GM21576 (cell line): Measurements from ENCODE around the gene DAPL1.

Experiments used
- ATAC-seq: cut with Tn5 transposase; IDR thresholded peaks from one replicate; pipeline ENCODE4 v1.9.1; 2021; ENCODE audit warnings: mild to moderate bottlenecking, moderate library complexity; ENCODE audit not compliant: unreplicated experiment

Gene DAPL1, protein sequence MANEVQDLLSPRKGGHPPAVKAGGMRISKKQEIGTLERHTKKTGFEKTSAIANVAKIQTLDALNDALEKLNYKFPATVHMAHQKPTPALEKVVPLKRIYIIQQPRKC

DNA sequence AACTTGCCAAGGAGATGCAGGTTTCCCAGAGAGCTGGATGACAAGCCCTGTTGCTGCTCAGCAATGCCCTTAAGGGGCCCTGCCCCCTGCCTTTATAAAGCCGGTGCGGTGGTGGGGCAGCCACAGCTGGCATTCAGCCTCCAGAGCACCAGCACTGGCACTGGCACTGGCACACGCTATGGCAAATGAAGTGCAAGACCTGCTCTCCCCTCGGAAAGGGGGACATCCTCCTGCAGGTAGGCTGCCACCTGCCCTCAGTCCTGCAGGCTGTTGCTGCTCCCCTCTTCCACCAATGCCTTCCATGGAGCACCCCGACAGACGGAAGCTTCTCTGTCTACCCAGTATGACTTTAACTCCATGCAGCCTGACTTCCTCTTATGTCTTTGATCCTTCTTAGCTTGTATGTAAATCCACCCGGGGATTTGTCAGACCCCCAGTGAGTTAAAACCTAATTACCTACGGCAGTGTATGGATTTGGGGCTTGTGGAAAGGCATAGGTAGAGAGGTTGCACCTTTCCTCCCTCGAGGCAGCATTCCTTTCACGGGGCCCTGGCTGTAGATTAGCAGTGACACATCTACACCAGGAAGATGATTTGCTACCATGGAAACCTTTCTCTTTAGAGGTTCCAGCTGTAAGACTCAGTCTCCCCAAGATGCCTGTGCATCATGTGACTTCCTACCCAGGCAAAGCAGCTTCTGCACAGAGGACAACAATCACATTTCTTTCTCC is at the start of gene DAPL1:
TSS of gene DAPL1 (plus strand) at position 123 of the 730 bp plus-strand sequence. CDS start at position 179, 56 bp downstream.
- no peak for ATAC-seq

DNA sequence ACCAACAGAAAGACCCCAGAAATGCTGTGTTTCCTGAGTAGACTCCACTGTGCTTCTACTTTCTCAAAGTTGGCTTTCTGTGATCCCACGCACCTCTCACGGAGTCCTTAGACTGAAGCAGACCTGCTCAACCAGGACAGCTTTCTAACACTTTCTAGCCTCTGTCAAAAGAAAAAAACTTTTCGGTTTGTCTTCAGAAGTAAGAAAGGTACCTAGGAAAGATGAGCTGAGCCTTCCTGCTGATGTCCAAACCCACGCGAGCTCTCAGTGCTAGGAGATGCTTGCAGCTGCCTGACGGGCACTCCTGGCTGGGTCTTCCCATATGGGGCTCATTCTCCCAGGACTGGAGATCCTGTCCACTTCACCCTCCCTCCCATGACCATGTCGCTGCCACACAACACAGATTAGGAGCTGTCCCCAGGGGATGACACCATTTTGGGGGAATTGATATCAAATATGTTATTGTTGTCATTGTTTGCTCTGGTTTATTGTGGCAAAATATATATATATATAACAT is 49.2 kb upstream of the DAPL1 start:
- ATAC-seq, result no peak

DNA sequence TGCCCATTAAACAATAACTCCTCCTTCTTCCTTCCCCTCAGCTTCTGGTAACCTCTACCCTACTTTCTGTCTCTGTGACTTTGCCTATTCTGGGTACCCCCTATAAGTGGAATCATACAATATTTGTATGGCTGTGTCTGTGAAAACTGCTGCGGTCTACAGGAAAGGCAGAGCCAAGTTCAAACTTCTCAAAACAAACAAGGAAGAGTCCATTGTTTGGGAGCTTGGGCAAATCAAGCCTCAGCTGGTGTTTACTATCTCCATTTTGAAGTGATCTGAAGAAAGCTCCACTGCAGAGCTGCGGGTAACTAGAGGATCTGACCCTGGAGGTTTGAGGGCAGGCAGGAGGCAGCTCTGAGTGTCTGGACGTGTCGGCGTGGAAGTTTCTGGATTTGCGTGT is 48.6 kb upstream of the DAPL1 start:
- no peak for ATAC-seq

DNA sequence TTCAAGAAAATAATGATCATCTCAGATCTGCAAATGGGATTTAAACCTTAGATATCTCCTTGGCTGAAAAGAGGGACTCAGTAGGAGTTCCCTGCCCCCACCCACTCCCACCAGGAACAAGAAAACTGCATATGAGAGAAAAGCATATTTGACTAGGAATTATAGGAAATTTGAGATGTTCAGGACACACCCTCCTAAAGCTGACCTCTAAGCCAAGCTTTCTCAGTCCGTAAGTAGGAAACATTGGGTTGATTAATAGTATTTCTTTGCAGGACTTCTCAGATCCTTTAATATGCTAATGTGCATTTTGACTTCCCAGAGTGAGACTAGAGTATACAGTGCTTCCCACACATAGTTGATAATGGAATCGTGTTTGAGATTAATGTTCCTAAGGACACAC is 47.8 kb upstream of the DAPL1 start:
- ATAC-seq, result no peak

DNA sequence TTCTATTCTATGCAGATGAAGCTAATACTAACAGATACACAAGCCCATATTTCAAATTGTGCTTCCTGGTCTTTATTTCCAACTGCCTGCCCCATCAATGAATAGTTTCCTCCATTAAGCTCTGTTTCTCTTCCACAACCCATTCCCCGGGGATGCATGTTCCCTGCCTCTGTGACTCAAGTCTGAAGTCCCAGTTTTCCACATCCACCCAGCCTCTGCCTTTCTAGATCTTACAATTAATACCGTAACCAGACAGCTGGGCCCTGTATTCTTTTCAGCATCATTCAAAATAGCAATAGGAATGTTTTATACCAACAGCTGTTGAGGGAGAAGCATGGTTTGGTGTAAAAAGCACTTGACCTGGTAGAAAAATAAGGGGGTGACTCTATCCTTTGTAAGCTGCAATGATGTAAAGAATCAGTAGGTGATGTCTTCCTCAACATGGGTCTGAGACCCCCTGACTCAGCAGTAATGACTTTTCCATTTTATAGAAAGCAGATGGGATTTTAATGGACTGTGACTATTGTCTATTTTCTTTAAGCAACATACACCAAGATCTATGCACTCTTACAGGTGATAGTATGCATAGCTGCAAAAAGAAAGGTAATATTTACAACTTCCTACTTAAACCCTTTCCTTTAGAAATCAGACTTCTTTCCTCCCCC is 46.1 kb upstream of the DAPL1 start:
- no peak for ATAC-seq

DNA sequence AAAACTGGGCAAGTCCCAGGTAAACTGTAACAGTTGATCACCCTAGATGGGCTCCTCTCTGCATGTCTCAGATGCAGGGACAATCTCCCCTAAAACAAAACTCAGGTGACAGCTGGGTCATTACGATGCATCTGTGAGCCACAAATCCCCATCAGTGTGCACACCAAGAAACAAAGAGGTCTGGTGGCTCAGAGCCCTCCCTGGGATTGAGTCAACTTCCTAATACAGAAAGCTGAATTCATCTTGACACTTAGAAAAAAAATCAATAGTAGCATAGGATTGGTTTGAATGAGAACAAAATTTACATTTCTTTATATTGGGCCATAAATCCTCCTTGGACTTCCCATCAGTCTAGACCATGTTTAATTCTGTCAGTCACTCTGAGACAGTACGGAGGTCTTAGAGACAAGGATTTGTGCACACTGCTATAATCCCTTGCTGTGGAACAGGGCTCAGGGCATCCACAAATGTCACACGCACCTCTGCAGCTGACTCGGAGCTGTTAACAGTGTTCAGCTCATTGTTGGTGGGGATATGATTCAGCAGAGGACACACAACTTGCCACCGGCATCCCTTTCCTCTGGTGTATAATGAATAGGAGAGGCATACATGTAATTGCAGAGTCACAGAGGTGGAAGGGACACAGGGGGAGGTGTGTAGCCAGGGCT is 44.5 kb upstream of the DAPL1 start:
- no peak for ATAC-seq

DNA sequence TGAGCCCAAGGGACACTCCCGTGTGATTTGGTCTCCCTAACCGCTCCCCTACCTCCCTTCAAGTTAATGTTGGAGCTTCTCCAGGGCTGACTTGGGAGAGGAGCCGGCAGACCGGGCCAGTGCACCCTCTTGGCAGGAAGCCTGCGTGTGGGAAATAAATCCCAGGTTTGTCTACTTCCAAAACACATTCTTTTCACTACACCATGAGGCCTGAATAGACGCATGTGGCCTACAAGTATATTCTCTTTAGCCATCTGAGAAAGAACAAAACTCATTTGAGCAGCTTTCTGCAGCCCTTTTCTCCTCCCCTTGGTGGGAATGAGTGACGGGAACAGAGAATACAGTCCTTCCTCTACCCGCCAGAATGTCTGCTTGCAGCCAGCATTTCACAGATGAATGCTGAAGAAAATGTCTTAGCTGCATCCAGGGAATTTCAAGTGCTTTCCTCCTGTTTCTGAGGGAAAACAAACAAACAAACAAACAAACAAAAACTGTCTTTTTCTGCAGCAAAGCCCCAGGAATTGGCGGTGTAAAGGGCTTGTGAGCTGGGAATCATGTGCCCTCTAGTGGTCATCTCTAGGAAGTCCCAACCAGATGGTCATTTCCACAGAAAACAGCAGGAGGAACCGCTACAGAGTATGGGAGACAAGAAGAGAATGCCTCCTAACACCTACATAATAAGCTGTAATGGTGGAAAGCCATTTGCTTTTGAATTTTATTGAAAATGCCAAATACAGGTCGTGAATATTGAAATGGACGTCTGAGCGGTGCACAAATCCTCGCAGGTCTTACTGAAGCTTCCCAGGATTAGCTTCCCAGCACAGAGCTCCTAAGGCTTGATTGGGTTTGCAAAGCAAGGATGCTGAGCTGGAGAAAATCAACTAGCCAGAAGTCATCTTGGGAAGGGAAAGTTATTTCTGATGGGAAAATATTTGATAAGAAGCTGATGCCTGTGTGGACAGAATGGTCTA is 41.2 kb upstream of the DAPL1 start:
- peak; percentile 87 for ATAC-seq

DNA sequence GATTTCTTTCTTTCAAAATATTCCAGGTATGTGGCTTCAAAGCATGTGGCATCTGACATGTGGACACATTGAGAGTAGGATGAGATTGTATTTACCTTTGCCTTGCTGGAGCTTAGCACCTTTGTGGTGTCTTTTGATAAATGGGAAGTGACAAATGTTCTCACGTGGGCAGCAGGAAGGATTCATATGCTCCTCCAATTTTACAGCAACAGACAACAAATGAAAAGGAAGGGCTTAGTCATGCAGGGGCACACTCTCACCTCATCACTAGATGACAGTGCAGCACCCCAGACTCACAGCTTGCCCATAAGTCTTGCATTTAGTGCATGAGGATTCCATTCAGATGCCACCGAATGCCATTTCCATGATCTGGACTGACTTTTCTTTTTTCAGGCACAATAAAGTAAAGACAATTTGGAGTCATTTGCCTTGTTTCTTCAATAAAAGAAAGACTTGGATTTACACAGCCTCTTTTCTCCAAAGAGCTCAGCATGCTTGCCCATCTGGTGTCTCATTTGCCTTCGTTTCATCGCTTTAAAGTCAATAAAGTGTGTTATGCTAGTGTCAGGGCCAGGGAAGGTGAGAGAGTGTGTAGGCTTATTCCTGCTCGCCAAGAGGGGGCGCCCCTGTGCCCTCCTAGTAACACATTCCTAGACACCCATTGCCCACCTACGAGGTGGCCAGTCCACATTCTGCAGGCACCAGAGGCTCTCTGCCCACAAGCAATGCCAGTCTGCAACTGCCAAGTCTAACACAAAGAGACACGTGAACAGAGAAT is 39.6 kb upstream of the DAPL1 start:
- no peak for ATAC-seq

DNA sequence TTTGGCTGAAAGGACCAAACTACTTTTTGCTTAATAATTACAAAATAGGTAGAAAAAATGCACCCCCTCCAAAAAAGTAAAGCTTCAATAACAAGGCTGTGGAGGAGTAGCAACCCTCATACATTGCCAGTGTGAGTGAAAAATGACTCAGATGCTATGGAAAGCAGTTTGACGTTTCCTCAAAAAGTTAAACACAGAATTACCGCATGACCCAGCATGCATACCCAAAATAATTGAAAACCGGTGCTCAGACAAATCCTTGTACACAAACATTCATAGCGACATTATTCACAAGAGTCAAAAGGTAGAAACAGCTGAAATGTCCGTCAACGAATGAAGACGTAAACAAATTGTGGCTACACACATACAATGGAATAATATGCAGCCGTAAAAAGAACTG is 38.8 kb upstream of the DAPL1 start:
- ATAC-seq, result no peak

DNA sequence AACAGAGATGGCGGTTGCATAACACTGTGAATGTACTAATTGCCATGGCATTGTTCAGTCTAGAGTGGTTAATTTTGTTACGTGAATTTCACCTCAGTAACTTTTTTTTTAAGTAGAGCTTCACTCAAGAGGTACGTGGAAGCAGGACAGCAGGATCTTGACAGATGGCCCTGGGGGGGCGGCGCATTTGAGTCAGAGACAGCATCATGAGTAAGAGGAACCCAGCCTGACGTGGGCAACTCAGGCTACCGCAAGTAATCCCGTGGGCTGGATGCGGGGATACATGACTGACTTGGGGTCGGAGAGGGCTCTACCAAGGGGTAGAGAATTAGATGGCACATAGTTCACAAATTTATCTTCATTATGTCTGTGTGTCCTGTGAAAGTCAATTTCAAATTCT is 38.1 kb upstream of the DAPL1 start:
- no peak for ATAC-seq

DNA sequence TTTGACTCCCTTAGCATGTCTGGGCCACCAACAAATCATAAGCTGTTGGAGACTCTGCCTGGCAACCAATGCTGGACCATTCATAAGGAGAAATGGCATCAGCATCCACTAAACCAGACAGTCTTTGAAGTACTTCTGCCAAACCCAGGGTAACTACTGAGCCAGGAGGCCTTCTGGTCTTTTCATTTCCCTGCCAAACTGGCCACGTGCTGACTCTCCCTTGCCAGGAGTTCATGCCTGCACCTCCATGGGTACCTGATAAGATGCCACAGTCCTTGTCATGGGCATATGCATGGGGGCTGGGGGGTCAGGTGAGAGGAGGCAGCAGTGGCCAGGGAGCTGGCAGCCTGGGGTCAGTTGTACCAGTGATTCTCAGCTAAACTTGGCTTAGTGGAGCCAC is 34.2 kb upstream of the DAPL1 start:
- no peak for ATAC-seq

DNA sequence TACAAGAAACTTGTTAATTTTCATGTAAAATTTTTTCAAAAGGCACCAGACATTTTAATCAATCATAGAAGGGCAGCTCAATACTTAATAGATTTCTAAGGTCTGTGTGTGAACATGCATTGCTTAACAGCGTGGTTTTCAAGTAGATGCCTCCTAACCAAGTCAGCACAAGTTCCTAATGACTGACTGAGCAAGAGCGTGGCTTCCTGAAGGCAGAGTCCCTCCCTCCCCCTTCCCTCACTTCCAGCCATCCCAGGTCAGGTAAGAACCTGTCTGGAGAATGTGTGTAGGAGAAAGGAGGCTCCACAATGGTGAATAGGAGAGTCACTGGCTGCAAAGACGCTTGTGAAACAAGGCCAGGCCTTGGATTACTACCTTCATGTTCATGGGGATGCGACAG is 33.5 kb upstream of the DAPL1 start:
- no peak for ATAC-seq

DNA sequence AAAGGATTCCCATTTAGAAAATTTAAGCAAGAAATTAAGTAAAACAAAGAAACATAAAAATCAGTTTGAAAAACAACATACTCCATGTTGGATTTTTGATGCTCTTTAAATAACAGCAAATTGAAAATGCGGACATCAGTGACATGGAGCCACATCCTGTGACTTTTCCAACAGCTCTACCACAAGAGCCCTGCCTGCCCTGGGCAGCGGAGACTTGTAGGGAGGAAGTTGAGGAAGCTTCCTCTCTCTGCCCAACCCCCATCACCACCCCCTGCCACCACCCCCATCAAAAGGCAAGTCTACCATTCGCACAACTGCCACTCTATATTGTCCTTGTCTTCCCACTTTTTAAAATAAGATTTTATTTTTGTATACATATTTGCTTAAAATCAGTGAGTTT is 32.8 kb upstream of the DAPL1 start:
- no peak for ATAC-seq

DNA sequence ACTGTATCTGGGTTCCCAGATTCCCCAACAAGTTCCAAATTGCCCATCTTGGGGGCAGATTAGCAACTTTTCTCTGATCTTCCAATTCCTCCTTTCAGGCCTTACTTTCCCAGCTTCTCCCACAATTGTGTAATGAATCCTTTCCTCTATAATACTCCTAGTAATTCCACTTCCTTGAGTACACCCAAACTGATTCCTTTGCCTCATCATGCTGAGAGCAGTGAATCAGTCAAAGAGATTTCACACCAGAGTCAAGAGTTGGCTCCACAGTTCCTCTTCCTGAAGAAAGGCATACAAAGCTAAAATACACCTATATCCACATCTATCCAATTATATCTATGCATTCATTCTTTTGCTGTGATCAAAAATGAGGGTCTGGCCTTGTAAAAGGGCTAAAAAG is 28.6 kb upstream of the DAPL1 start:
- no peak for ATAC-seq

DNA sequence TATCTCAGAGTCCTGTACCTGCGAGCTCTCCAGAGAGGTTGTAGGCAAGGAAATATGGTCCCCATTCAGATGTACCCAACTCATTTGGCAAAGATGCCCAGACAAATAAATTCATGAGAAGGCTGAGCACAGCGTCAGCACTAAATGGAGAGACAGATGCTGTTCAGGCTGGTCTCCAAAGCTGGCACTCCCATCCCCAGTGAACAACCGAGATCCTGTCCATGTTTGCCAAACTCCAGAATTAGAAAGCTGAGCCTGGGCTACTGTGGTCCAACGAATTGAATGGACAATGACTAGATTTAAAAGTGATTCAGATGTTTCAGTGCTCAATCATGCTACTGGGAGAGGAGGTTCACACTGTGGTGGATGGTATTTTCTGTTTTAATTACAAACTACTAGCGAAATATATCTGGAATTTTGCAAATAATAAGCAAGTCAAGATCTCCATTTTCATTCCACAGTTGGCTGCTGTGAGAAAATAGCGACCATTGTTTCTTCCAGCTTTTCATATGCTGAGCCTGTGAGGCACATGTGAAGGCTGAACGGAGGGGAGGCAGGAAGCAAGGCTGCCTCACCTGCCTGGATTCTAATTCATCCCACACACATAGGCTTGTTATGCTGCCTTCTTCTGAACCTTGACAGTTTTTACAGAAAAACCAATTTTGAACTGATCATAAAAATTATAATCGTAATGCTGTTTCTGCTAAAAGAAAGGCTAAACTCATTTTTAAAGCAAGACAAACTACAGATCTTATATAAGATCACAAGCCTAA is 22.6 kb upstream of the DAPL1 start:
- no peak for ATAC-seq

DNA sequence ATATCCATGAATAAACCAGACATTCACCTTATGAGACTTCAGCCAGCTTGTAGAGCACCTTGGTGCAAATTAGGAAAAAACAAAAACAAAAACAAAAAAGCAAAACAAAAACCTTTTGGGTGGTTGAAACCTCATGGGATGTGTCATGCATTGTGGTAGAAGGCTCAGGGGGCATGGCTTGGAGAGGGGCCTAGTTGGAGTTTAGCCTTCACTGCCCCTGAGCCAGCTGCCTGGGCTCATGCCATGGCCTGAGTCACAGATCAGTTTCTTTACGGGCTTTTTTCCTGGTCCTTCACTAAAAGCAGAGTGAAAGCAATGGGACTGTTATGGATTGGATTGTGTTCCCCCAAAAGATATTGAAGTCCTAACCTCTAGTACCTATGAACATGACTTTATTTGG is 22.0 kb upstream of the DAPL1 start:
- no peak for ATAC-seq

DNA sequence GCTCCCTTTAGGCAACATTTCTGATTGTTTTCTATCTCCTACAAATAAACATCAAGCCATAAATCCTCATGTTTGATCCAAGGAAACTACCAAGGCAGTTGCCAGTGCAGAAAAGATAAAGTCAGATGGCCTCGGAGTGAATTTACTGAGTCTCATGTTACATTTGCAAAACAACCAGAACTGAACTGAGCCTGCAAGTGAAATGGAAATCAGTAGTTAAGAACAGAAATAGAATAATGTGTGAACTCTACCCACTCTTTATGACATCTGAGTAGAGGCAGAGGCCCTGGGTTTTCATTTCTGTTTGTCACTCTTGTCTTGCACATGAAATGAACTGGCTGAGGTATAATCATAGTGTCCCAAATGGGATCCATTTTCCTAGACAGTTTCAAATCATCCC is 20.4 kb upstream of the DAPL1 start:
- no peak for ATAC-seq

DNA sequence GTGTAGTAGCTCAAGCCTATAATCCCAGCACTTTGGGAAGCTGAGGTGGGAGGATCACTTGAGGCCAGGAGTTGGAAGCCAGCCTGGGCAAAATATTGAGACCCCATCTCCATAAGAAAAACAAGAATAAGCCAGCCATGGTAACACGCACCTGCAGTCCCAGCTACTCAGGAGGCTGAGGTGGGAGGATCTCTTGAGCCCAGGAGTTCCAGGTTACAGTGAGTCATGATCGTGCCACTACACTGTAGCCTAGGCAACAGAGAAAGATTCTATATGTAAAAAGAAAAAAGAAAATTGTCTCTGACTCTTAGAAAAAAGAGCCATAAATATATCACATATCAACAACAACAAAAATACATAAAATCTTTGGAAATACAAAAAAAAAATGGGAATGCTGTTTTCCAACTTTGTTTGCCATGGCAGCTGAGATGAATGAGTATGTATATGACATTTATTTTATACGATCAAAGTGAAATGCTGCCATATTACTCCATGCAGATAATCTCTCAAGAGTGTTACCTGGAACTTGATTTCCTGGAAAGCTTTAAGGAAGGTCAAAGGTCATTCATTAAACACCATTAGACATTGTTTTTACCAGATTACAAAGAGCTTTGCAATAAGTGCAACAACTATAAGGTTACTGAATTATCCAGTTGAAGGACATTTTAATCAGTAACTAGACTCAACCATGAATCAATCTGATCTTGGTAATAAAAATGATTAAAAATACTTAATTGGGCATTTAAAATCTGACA is 19.7 kb upstream of the DAPL1 start:
- ATAC-seq, result no peak
